HepG2 (cell line): ENCODE data around the gene TUG1. TPM values are rescaled to one million over a fixed set of nuclear protein-coding genes. Genes with fewer than 3 reads are reported as not detected.

Source experiments
- ATAC-seq: fragments of 200-7000 bp; cut with Tn5 transposase; 3 replicates; pipeline ENCODE4 v1.9.1; 2020; ENCODE audit warnings: mild to moderate bottlenecking, moderate library complexity
- BruUV-seq: library from RNA; stranded (reverse); fragments of 400-500 nt; replicated peaks from 2 replicates; lab custom pipeline; 2021; lab: Mats Ljungman, UMichigan
- CTCF ChIA-PET: fragments of 300-600 bp; formaldehyde crosslinking; extraction: SDS; loops from one replicate; lab custom pipeline; 2021; ENCODE audit warnings: low total read pairs, inconsistent platforms, low intra/inter-chr PET ratio; lab: Yijun Ruan, JAX
- POLR2A ChIA-PET: fragments of 350-600 bp; sonication (Branson Sonifier 250); formaldehyde crosslinking; loops from one replicate; lab custom pipeline; 2020; ENCODE audit warnings: antibody characterized with exemption, inconsistent platforms; lab: Yijun Ruan, JAX
- DNase-seq: peaks from one replicate; pipeline ENCODE4 v3.0.0-alpha.2; 2015; ENCODE audit warnings: low spot score
- FAIRE-seq: peaks from 3 replicates; lab custom pipeline; 2011; peaks lifted over from hg19 to GRCh38; lab: Jason Lieb, UNC
- H2AFZ ChIP-seq: one replicate; pipeline ENCODE4 v1.6.1; 2011; ENCODE audit warnings: low read length, inconsistent platforms
- H3K27ac ChIP-seq: fragments of 300-600 bp; 3 replicates; pipeline ENCODE4 v1.8.0; 2011; ENCODE audit warnings: mixed run types, mild to moderate bottlenecking, mixed read lengths, low read length, inconsistent platforms; ENCODE audit not compliant: insufficient read depth; ENCODE audit errors: extremely low read length
- H3K27me3 ChIP-seq, 2 experiments: fragments of 200-600 bp in 1 of 2; 2 replicates in 1 of 2; 3 replicates in 1 of 2; pipeline versions ENCODE4 v1.6.0 to v1.8.0; 2011; ENCODE audit warnings: low read length in 2 of 2, mild to moderate bottlenecking in 2 of 2, moderate library complexity in 2 of 2, inconsistent platforms in 1 of 2; ENCODE audit not compliant: insufficient read depth in 2 of 2, control insufficient read depth in 1 of 2
- H3K36me3 ChIP-seq, 2 experiments: fragments of 200-600 bp in 1 of 2; replicated peaks in 1 of 2; 2 replicates in 1 of 2; 3 replicates in 1 of 2; pipeline versions ENCODE4 v1.5.1 to v1.8.0; 2011; ENCODE audit warnings: low read length in 2 of 2, inconsistent platforms in 1 of 2; ENCODE audit not compliant: insufficient read depth in 2 of 2, control insufficient read depth in 1 of 2
- H3K4me1 ChIP-seq: 2 replicates; pipeline ENCODE4 v1.5.1; 2012; ENCODE audit warnings: low read length, inconsistent platforms; ENCODE audit not compliant: insufficient read depth
- H3K4me2 ChIP-seq: 2 replicates; pipeline ENCODE4 v1.6.0; 2011; ENCODE audit warnings: low read depth, low read length, inconsistent platforms
- H3K4me3 ChIP-seq, 3 experiments: fragments of 200-600 bp in 1 of 3; sonication (generic), shearing (Covaris generic) in 1 of 3; replicated peaks in 1 of 3; 2 replicates each; pipeline ENCODE4 v1.5.1; 2011 to 2016; ENCODE audit warnings: low read length in 3 of 3, inconsistent platforms in 2 of 3, low read depth in 2 of 3, mild to moderate bottlenecking in 2 of 3, control low read depth in 1 of 3, mixed read lengths in 1 of 3; ENCODE audit not compliant: insufficient read depth in 1 of 3
- H3K79me2 ChIP-seq: one replicate; pipeline ENCODE4 v1.6.1; 2011; ENCODE audit warnings: low read length, inconsistent platforms; ENCODE audit not compliant: insufficient read depth
- H3K9ac ChIP-seq: 2 replicates; pipeline ENCODE4 v1.6.0; 2011; ENCODE audit warnings: mild to moderate bottlenecking, low read depth, low read length, inconsistent platforms; ENCODE audit not compliant: insufficient read depth
- H3K9me3 ChIP-seq: 2 replicates; pipeline ENCODE4 v1.5.1; 2012; ENCODE audit warnings: mild to moderate bottlenecking, low read length
- H4K20me1 ChIP-seq: 2 replicates; pipeline ENCODE4 v1.6.0; 2011; ENCODE audit warnings: inconsistent platforms, mild to moderate bottlenecking, low read length, moderate library complexity; ENCODE audit not compliant: insufficient read depth
- ARNT ChIP-seq: fragments of 450-650 bp; IDR thresholded peaks from 2 replicates; pipeline ENCODE4 v1.6.1; 2017
- CCAR2 ChIP-seq: fragments of 200-400 bp; formaldehyde crosslinking; optimal IDR thresholded peaks from 2 replicates; pipeline ENCODE3; 2018; ENCODE audit warnings: low read depth, mild to moderate bottlenecking, low read length, moderate library complexity
- IKZF4 ChIP-seq: sonication (generic); formaldehyde crosslinking; IDR thresholded peaks from 2 replicates; pipeline ENCODE4 v1.5.1; 2020; ENCODE audit warnings: borderline replicate concordance, mild to moderate bottlenecking, low read depth, missing genetic modification reagents; ENCODE audit errors: not compliant biosample characterization
- MAFF ChIP-seq: IDR thresholded peaks from 2 replicates; pipeline ENCODE4 v1.6.1; 2011; ENCODE audit warnings: low read depth, low read length, improper control_type of control experiment
- PAX8 ChIP-seq: sonication (generic); formaldehyde crosslinking; IDR thresholded peaks from 2 replicates; pipeline ENCODE4 v1.8.0; 2022; ENCODE audit warnings: mild to moderate bottlenecking, missing genetic modification reagents, borderline replicate concordance
- RAD21 ChIP-seq: fragments of 450-650 bp; formaldehyde crosslinking; IDR thresholded peaks from 2 replicates; pipeline ENCODE4 v1.5.0; 2020; ENCODE audit warnings: mild to moderate bottlenecking
- RARG ChIP-seq: sonication (generic); formaldehyde crosslinking; IDR thresholded peaks from 2 replicates; pipeline ENCODE4 v1.4.0; 2020; ENCODE audit warnings: low read depth, mild to moderate bottlenecking, missing genetic modification reagents
- SMC3 ChIP-seq: IDR thresholded peaks from 2 replicates; pipeline ENCODE4 v1.6.1; 2011; ENCODE audit warnings: low read length, improper control_type of control experiment
- STAG1 ChIP-seq: sonication (generic); formaldehyde crosslinking; IDR thresholded peaks from 2 replicates; pipeline ENCODE4 v1.4.0; 2020; ENCODE audit warnings: missing genetic modification reagents
- ZFP90 ChIP-seq: sonication (generic); formaldehyde crosslinking; IDR thresholded peaks from 2 replicates; pipeline ENCODE4 v1.8.0; 2022; ENCODE audit warnings: missing genetic modification reagents, mild to moderate bottlenecking, inconsistent platforms, borderline replicate concordance
- ZNF282 ChIP-seq: fragments of 450-650 bp; IDR thresholded peaks from 2 replicates; pipeline ENCODE4 v1.6.1; 2018; ENCODE audit not compliant: partially characterized antibody
- ZNF713 ChIP-seq: sonication (generic); formaldehyde crosslinking; IDR thresholded peaks from 2 replicates; pipeline ENCODE4 v1.4.0; 2020; ENCODE audit warnings: mild to moderate bottlenecking, missing genetic modification reagents
- ZNF776 ChIP-seq: sonication (generic); formaldehyde crosslinking; IDR thresholded peaks from 2 replicates; pipeline ENCODE4 v1.4.0; 2020; ENCODE audit warnings: mild to moderate bottlenecking, missing genetic modification reagents
- WGBS: methylation state at CpG from one replicate; pipeline ENCODE4 v1.1.6; 2017; ENCODE audit warnings: low lambda C conversion rate; 5-methylcytosine and 5-hydroxymethylcytosine counted together
- in situ Hi-C: cut with HindIII; loops from 2 replicates; pipeline ENCODE4 v1.10.0; 2017; ENCODE audit warnings: low pct_unique_long_range_greater_than_20kb; ENCODE audit not compliant: extremely low pct_ligation_motif_present
- intact Hi-C: fragments of 100-400 bp; cut with micrococcal nuclease; formaldehyde crosslinking; loops from one replicate; pipeline ENCODE4 v1.10.0; 2022; ENCODE audit not compliant: unreplicated experiment
- polyA plus RNA-seq, 8 experiments: library from polyadenylated mRNA; depleted of rRNA in 3 of 8; stranded (reverse) in 7 of 8; unstranded in 1 of 8; fragments of >200 nt; fragmentation: Illumina TruSeq in 4 of 8; extraction: Trizol in 4 of 8; gene quantifications; 2 replicates each; pipeline versions ENCODE4 v1.2.1 to v1.2.3, GENCODE V29; 2011 to 2016; ENCODE audit warnings: low read depth in 4 of 8, missing spikeins in 1 of 8, mixed read lengths in 1 of 8; ENCODE audit not compliant: insufficient read depth in 1 of 8
- total RNA-seq, 5 experiments: library from RNA; depleted of rRNA; stranded (reverse); fragments of >200 nt; fragmentation: Illumina TruSeq; extraction: Trizol; gene quantifications; 2 replicates each; pipeline ENCODE4 v1.2.3, GENCODE V29; 2016; ENCODE audit warnings: low read depth in 1 of 5
- TF ChIP-seq, protein P1 (sequence below): sonication (generic); formaldehyde crosslinking; IDR thresholded peaks from 2 replicates; pipeline ENCODE4 v1.5.0; 2020; ENCODE audit warnings: mild to moderate bottlenecking, missing genetic modification reagents, moderate library complexity
- TF ChIP-seq, protein P2 (sequence below): sonication (generic); formaldehyde crosslinking; IDR thresholded peaks from 2 replicates; pipeline ENCODE4 v1.5.0; 2020; ENCODE audit warnings: mild to moderate bottlenecking, missing genetic modification reagents

The TUG1 gene
- total and polyA plus RNA-seq, 2 of the 13 experiments (the other 11 are each of a cell fraction or from before 2014, with no cell fraction given) = 35.2 to 122 TPM

DNA sequence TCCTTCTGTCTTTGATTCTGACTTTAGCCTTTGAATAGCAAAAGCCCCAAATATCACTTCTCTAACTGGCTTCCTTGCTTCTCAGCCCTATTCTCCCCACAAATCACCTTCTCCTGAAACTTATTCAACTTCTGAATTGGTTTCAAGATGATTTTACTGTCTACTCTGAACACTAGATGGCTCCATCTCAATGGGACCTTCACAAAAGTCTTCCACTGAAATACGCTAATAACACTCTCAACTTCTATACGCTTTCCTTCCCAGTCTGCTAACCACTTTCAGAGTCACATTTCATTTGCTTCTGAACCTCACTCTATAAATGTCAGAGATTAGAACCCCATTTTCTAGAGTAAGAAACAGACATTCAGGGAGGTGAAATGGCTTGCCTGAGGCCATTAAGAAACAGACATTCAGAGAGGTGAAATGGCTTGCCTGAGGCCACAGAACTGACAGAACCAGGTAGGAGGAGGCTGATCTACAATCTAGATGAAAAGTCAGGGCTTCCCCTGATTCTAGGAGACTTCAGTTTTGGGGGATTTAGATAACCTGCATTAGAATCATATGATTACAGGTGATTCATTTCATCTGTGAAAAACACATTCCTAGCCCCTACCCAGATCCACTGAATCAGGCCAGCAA, 21.1 kb upstream of the TUG1 start:
- 94% methylated on average over 2 of the region's 2 CpGs for WGBS
- Histone ChIP-seq H3K4me3 (no peak overlapping the region), H3K36me3 (peaks cover 49 to 95% of the 10 kb centered on the region in 2 experiments), H2AFZ (no peak overlapping the region), H3K4me1 (no peaks in the 10 kb centered on the region), H3K4me2 (no peak overlapping the region), H3K79me2 (no peaks in the 10 kb centered on the region), H3K9ac (no peak overlapping the region), H3K9me3 (no peaks in the 10 kb centered on the region), H3K27ac (no peak overlapping the region), H4K20me1 (no peaks in the 10 kb centered on the region; the same call in 1 of the 2 replicates), H3K27me3 (no peaks in the 10 kb centered on the region)
- no TSS peak for BruUV-seq
- TF ChIP-seq STAG1 (peak; percentile 65), SMC3 (0 out of 2 replicates have a peak, but pooled peaks have one; percentile 43), RAD21 (CRISPR knock-in tag) (0 out of 2 replicates have a peak, but pooled peaks have one; percentile 42), ZNF713 (no peak)
- TF ChIP-seq, protein P1, sequence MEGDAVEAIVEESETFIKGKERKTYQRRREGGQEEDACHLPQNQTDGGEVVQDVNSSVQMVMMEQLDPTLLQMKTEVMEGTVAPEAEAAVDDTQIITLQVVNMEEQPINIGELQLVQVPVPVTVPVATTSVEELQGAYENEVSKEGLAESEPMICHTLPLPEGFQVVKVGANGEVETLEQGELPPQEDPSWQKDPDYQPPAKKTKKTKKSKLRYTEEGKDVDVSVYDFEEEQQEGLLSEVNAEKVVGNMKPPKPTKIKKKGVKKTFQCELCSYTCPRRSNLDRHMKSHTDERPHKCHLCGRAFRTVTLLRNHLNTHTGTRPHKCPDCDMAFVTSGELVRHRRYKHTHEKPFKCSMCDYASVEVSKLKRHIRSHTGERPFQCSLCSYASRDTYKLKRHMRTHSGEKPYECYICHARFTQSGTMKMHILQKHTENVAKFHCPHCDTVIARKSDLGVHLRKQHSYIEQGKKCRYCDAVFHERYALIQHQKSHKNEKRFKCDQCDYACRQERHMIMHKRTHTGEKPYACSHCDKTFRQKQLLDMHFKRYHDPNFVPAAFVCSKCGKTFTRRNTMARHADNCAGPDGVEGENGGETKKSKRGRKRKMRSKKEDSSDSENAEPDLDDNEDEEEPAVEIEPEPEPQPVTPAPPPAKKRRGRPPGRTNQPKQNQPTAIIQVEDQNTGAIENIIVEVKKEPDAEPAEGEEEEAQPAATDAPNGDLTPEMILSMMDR (CRISPR knock-in tag) = peak; percentile 47
- ATAC-seq (no peak), FAIRE-seq (peak; percentile 36), DNase-seq (peak; percentile 26)
- POLR2A ChIA-PET = no interaction called here
- in situ Hi-C loops = no loop called here
- CTCF ChIA-PET = interaction anchor here (0.8 to 2.2 kb wide), 3 partner anchors 134 to 203 kb away, joined by 3 to 14 read pairs (median 7); no protein-coding TSS in a partner anchor
- intact Hi-C loops = loop anchor here (1.0 to 5.0 kb wide), 2 partner anchors 134 to 201 kb away; partner anchors contain the start of gene SMTN

DNA sequence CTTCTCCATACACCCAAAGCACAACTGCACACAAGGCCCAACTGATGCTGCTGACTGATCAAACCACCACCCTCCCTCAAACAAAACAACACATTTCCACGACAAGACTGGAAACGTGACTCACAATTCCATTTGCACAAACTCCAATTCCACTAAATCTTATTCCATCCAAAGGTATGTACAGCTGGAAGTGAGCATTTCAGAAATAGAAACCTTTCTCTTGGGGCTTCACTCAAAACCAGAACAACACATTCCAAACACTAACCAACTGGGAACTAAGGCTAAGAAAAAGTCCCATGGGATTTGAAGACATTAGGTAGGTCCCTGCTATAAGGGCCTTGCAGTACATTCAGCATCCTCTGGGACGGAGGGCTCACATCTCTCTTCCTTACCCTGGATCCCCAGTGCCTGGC, 20.1 kb upstream of the TUG1 start:
- peak; percentile 48 for ATAC-seq
- FAIRE-seq = no peak
- ChIA-PET CTCF (interaction anchor here (2.2 kb wide), 1 partner anchor 200 kb away, joined by 14 read pairs; no protein-coding TSS in a partner anchor), POLR2A (no interaction called here)
- Histone ChIP-seq H3K4me2 (no peak overlapping the region), H2AFZ (no peak overlapping the region), H3K9me3 (no peaks in the 10 kb centered on the region), H3K9ac (no peak overlapping the region), H4K20me1 (no peaks in the 10 kb centered on the region; the same call in 1 of the 2 replicates), H3K27me3 (no peaks in the 10 kb centered on the region), H3K36me3 (peaks cover 51 to 94% of the 10 kb centered on the region in 2 experiments), H3K4me1 (no peaks in the 10 kb centered on the region), H3K27ac (no peak overlapping the region), H3K79me2 (no peaks in the 10 kb centered on the region), H3K4me3 (no peak overlapping the region)
- in situ Hi-C loops (no loop called here), intact Hi-C loops (loop anchor here (1.0 to 5.0 kb wide), 2 partner anchors 133 to 200 kb away; partner anchors contain the start of gene SMTN)
- WGBS = 98% methylated on average over 3 of the region's 3 CpGs
- no TSS peak for BruUV-seq
- DNase-seq = no peak
- TF ChIP-seq PAX8 (CRISPR knock-in tag) (no peak), ZFP90 (no peak), ZNF776 (CRISPR knock-in tag) (no peak), MAFF (no peak), IKZF4 (no peak), ARNT (no peak), CCAR2 (no peak), ZNF282 (no peak), RARG (CRISPR knock-in tag) (no peak)
- TF ChIP-seq, protein P2, sequence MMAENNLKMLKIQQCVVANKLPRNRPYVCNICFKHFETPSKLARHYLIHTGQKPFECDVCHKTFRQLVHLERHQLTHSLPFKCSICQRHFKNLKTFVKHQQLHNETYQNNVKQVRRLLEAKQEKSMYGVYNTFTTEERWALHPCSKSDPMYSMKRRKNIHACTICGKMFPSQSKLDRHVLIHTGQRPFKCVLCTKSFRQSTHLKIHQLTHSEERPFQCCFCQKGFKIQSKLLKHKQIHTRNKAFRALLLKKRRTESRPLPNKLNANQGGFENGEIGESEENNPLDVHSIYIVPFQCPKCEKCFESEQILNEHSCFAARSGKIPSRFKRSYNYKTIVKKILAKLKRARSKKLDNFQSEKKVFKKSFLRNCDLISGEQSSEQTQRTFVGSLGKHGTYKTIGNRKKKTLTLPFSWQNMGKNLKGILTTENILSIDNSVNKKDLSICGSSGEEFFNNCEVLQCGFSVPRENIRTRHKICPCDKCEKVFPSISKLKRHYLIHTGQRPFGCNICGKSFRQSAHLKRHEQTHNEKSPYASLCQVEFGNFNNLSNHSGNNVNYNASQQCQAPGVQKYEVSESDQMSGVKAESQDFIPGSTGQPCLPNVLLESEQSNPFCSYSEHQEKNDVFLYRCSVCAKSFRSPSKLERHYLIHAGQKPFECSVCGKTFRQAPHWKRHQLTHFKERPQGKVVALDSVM (CRISPR knock-in tag) = no peak
